Fibroblast of lung (primary cell): ENCODE measurements around the gene RHOB. TPM values are rescaled to one million over a fixed set of nuclear protein-coding genes. Genes with fewer than 3 reads are reported as not detected.

Experiments used
- DNase-seq, 2 donors: peaks; one replicate each; pipeline versions ENCODE4 v3.0.0 to v3.0.0-alpha.2; 2010; ENCODE audit warnings: low read depth in 2 of 2
- H2AFZ ChIP-seq: 2 replicates; pipeline ENCODE4 v1.5.1; 2012; ENCODE audit warnings: low read length, control low read depth, inconsistent platforms
- H3K27ac ChIP-seq: 2 replicates; pipeline ENCODE4 v1.5.1; 2011; ENCODE audit warnings: low read length, control low read depth; ENCODE audit not compliant: insufficient read depth
- H3K27me3 ChIP-seq: 2 replicates; pipeline ENCODE4 v1.5.1; 2011; ENCODE audit warnings: mild to moderate bottlenecking, low read length; ENCODE audit not compliant: control insufficient read depth, insufficient read depth
- H3K36me3 ChIP-seq: 2 replicates; pipeline ENCODE4 v1.5.1; 2011; ENCODE audit warnings: low read length; ENCODE audit not compliant: control insufficient read depth, insufficient read depth
- H3K4me1 ChIP-seq: 2 replicates; pipeline ENCODE4 v1.5.1; 2011; ENCODE audit warnings: low read length; ENCODE audit not compliant: control insufficient read depth, insufficient read depth; ENCODE audit errors: extremely low read depth
- H3K4me2 ChIP-seq: 2 replicates; pipeline ENCODE4 v1.5.1; 2011; ENCODE audit warnings: low read length, control low read depth; ENCODE audit not compliant: insufficient read depth; ENCODE audit errors: extremely low read depth
- H3K4me3 ChIP-seq, 4 experiments: fragments of 200-600 bp in 1 of 4; sonication (generic) in 1 of 4; replicated peaks in 1 of 4; 2 replicates each; pipeline ENCODE4 v1.5.1; 2011 to 2016; ENCODE audit warnings: low read length in 4 of 4, low read depth in 3 of 4, mild to moderate bottlenecking in 3 of 4, control low read depth in 2 of 4, inconsistent platforms in 1 of 4, mixed read lengths in 1 of 4; ENCODE audit not compliant: insufficient read depth in 1 of 4; ENCODE audit errors: control extremely low read depth in 1 of 4
- H3K79me2 ChIP-seq: 2 replicates; pipeline ENCODE4 v1.5.1; 2012; ENCODE audit warnings: mild to moderate bottlenecking, low read length, inconsistent platforms; ENCODE audit not compliant: control insufficient read depth, insufficient read depth
- H3K9ac ChIP-seq: 2 replicates; pipeline ENCODE4 v1.5.1; 2011; ENCODE audit warnings: mild to moderate bottlenecking, low read length, control low read depth; ENCODE audit not compliant: insufficient read depth
- H3K9me3 ChIP-seq: 2 replicates; pipeline ENCODE4 v1.5.1; 2012; ENCODE audit warnings: low read depth, low read length; ENCODE audit not compliant: control insufficient read depth, insufficient read depth
- H4K20me1 ChIP-seq: 2 replicates; pipeline ENCODE4 v1.5.1; 2011; ENCODE audit warnings: low read length; ENCODE audit not compliant: control insufficient read depth, insufficient read depth; ENCODE audit errors: extremely low read depth
- EZH2 ChIP-seq: IDR thresholded peaks from 2 replicates; pipeline ENCODE4 v1.5.1; 2012; ENCODE audit warnings: low read length, control low read depth, mild to moderate bottlenecking; ENCODE audit errors: missing control alignments
- polyA plus RNA-seq, 2 donors: library from polyadenylated mRNA; depleted of rRNA in 1 of 2; stranded (reverse) in 1 of 2; unstranded in 1 of 2; fragments of >200 nt; gene quantifications; 2 replicates each; pipeline ENCODE4 v1.2.1, GENCODE V29; 2011 to 2012; ENCODE audit warnings: missing spikeins in 1 of 2
- total RNA-seq: library from RNA; depleted of rRNA; stranded (reverse); fragments of >200 nt; gene quantifications from 2 replicates; pipeline ENCODE4 v1.2.1, GENCODE V29; 2014
- TF ChIP-seq, protein P1 (sequence below), 2 donors: IDR thresholded peaks in 1 of 2; conservative IDR thresholded peaks in 1 of 2; 1 replicate in 1 of 2; 2 replicates in 1 of 2; pipeline ENCODE4 v1.5.1; 2011 to 2012; ENCODE audit warnings: low read length in 2 of 2, control low read depth in 1 of 2, inconsistent platforms in 1 of 2, low read depth in 1 of 2, mild to moderate bottlenecking in 1 of 2

Gene RHOB
- total and polyA plus RNA-seq, 2 donors (not counting 1 experiment from before 2014, with no cell fraction given): 113 to 171 TPM

DNA sequence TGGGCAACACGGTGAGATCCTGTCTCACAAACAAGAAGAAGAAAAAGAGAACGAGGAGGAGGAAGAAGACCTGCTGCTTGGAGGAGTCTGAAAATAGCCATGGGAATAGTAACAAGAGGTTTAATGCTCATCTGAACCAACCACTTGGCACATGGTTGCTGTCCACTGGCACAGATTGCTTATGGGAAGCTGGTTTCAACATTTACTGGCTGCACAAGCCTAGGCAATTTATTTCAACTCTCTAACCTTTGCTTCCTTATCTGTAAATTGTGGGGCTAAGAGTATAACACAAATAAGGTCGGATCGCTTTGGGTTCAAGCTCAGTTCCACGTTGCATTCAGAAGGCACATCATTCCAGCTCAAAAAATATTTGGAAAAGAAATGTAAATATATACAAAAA, 14.2 kb upstream of the RHOB start:
- H2AFZ ChIP-seq: no peak overlapping the region
- H3K27me3 ChIP-seq: no peaks in the 10 kb centered on the region
- H3K9me3 ChIP-seq: no peaks in the 10 kb centered on the region
- H3K4me1 ChIP-seq: peaks cover 3% of the 10 kb centered on the region
- H3K79me2 ChIP-seq: no peaks in the 10 kb centered on the region
- TF ChIP-seq, protein P1, sequence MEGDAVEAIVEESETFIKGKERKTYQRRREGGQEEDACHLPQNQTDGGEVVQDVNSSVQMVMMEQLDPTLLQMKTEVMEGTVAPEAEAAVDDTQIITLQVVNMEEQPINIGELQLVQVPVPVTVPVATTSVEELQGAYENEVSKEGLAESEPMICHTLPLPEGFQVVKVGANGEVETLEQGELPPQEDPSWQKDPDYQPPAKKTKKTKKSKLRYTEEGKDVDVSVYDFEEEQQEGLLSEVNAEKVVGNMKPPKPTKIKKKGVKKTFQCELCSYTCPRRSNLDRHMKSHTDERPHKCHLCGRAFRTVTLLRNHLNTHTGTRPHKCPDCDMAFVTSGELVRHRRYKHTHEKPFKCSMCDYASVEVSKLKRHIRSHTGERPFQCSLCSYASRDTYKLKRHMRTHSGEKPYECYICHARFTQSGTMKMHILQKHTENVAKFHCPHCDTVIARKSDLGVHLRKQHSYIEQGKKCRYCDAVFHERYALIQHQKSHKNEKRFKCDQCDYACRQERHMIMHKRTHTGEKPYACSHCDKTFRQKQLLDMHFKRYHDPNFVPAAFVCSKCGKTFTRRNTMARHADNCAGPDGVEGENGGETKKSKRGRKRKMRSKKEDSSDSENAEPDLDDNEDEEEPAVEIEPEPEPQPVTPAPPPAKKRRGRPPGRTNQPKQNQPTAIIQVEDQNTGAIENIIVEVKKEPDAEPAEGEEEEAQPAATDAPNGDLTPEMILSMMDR (conservative IDR thresholded peaks at IDR 0.05 in 1 of 2, IDR thresholded peaks at IDR 0.05 in 1 of 2; ENCODE audit: low read depth in 1 of 2, low read length in 2 of 2): no peak
- TF ChIP-seq EZH2: no peak
- no peak overlapping the region for H3K27ac ChIP-seq
- H3K36me3 ChIP-seq: no peaks in the 10 kb centered on the region
- no peak for DNase-seq
- no peak overlapping the region for H3K9ac ChIP-seq
- H4K20me1 ChIP-seq: no peaks in the 10 kb centered on the region
- no peak overlapping the region for H3K4me3 ChIP-seq
- H3K4me2 ChIP-seq: no peak overlapping the region

DNA sequence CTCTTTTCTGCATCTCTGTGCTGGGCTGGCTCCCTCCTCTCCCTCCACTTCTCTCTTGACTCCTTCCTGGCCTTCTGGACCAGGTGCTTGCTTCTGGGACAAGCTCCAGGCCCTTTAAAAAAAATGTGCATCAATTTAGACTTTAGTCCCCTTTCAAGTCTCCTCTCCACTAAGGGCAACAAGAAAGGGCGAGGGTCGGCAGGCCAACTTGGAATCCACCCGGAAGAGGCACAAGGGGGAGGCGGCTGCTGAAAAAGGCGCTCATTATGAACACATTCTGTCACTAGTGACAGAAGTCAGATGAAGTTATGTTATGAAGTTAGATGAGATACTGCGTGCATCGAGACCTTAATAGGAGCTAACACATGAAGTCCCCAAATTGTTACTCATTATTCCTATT, 13.6 kb upstream of the RHOB start:
- H3K27me3 ChIP-seq: no peaks in the 10 kb centered on the region
- no peak overlapping the region for H3K9ac ChIP-seq
- H3K36me3 ChIP-seq: no peaks in the 10 kb centered on the region
- H4K20me1 ChIP-seq: no peaks in the 10 kb centered on the region
- H3K9me3 ChIP-seq: no peaks in the 10 kb centered on the region
- no peak overlapping the region for H2AFZ ChIP-seq
- no peaks in the 10 kb centered on the region for H3K79me2 ChIP-seq
- no peak for DNase-seq
- H3K27ac ChIP-seq: no peak overlapping the region
- TF ChIP-seq, protein P1 (conservative IDR thresholded peaks at IDR 0.05 in 1 of 2, IDR thresholded peaks at IDR 0.05 in 1 of 2; ENCODE audit: low read depth in 1 of 2, low read length in 2 of 2): no peak
- TF ChIP-seq EZH2: no peak
- H3K4me2 ChIP-seq: no peak overlapping the region
- H3K4me3 ChIP-seq: no peak overlapping the region
- peaks cover 3% of the 10 kb centered on the region for H3K4me1 ChIP-seq

DNA sequence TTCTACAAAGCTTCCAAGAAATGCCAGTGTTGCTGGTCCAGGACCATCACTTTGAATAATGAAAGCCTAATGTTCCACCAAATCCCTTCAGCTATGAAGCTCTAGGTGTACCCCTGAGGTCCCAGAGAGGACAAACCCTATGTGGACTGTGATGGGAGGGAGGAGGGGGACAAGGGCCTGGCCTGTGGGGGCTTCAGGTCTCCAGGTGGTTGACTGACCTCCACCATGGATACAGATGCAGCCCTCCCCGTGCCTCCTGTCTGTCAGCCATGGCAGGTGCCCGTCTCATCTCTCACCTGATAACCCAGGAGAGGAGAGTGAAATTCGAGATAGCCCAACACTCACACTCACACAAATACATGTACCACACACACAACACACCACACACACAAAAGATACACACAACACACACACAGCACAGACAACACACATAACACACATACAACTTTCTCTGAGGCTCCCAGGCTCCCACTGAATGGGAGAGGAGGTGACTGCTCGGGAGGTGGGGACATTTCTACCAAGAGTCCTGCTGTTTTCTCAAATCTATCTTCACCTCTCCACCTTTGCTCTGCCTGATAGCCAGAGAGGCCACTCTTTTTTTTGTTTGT, 12.8 kb upstream of the RHOB start:
- Histone ChIP-seq H3K9me3 (no peaks in the 10 kb centered on the region), H3K4me2 (no peak overlapping the region), H4K20me1 (no peaks in the 10 kb centered on the region), H3K79me2 (no peaks in the 10 kb centered on the region), H2AFZ (no peak overlapping the region), H3K27me3 (no peaks in the 10 kb centered on the region), H3K9ac (no peak overlapping the region), H3K4me3 (no peak overlapping the region), H3K27ac (no peak overlapping the region), H3K36me3 (no peaks in the 10 kb centered on the region), H3K4me1 (peaks cover 5% of the 10 kb centered on the region)
- TF ChIP-seq, protein P1 (conservative IDR thresholded peaks at IDR 0.05 in 1 of 2, IDR thresholded peaks at IDR 0.05 in 1 of 2; ENCODE audit: low read depth in 1 of 2, low read length in 2 of 2): no peak
- TF ChIP-seq EZH2: no peak
- DNase-seq: no peak
